GM12872 (cell line): ENCODE measurements around the gene FAM76A.

Experiments used
- CTCF ChIP-seq: IDR thresholded peaks from 3 replicates; pipeline ENCODE4 v1.5.1; 2011; ENCODE audit warnings: low read depth, mild to moderate bottlenecking, low read length, moderate library complexity; ENCODE audit not compliant: insufficient read depth

The FAM76A gene

GRCh38 chr1:27716262-27716895 is 9.4 kb upstream of the FAM76A start:
- no peak for TF ChIP-seq CTCF

GRCh38 chr1:27719286-27720251 is 6.2 kb upstream of the FAM76A start:
- TF ChIP-seq CTCF = peak; percentile 27; the same call in 1 of the 3 replicates

GRCh38 chr1:27724961-27725373 is 794 bp upstream of the FAM76A start:
- TF ChIP-seq CTCF = no peak

- TF ChIP-seq CTCF = 0 out of 3 replicates have a peak, but pooled peaks have one; percentile 11
Measured at GRCh38 chr1:27726173-27727044, 648 bp downstream of the FAM76A start.

GRCh38 chr1:27727126-27727525 is 1.4 kb downstream of the FAM76A start:
- TF ChIP-seq CTCF = no peak

GRCh38 chr1:27736252-27736651 is 10.5 kb downstream of the FAM76A start:
- TF ChIP-seq CTCF = no peak

GRCh38 chr1:27741121-27741520 is 15.4 kb downstream of the FAM76A start:
- no peak for TF ChIP-seq CTCF
